B cell (primary cell): Measurements from ENCODE around the gene ZNF652. TPM values are rescaled to one million over a fixed set of nuclear protein-coding genes. Genes with fewer than 3 reads are reported as not detected.

Experiments
- ATAC-seq: fragments of 200-7000 bp; cut with Tn5 transposase; one replicate; pipeline ENCODE4 v1.10.0; 2021; ENCODE audit warnings: low read depth, mild to moderate bottlenecking, moderate number of reproducible peaks, moderate library complexity
- CTCF ChIA-PET: fragments of 350-600 bp; sonication (Branson Sonifier 250); formaldehyde crosslinking; loops from one replicate; lab custom pipeline; 2021; ENCODE audit warnings: antibody characterized with exemption, inconsistent platforms; lab: Charles Lee
- POLR2A ChIA-PET: fragments of 350-600 bp; sonication (Branson Sonifier 250); formaldehyde crosslinking; loops from one replicate; lab custom pipeline; 2021; ENCODE audit warnings: antibody characterized with exemption; lab: Charles Lee
- DNase-seq: peaks from one replicate; pipeline ENCODE4 v3.0.0; 2013
- H2AFZ ChIP-seq: 2 replicates; pipeline ENCODE4 v1.6.1; 2012; ENCODE audit warnings: mild to moderate bottlenecking, low read depth, low read length; ENCODE audit not compliant: insufficient read depth, poor library complexity, severe bottlenecking
- H3K27ac ChIP-seq, 2 donors: 1 replicate in 1 of 2; 2 replicates in 1 of 2; pipeline ENCODE4 v1.5.1; 2012 to 2013; ENCODE audit warnings: low read length in 2 of 2, mild to moderate bottlenecking in 2 of 2, moderate library complexity in 1 of 2
- H3K27me3 ChIP-seq, 4 experiments: fragments of 200-600 bp in 1 of 4; sonication (generic) in 1 of 4; replicated peaks in 1 of 4; 1 replicate in 2 of 4; 2 replicates in 2 of 4; pipeline versions ENCODE4 v1.6.1 to v1.7.0; 2013 to 2016; ENCODE audit warnings: low read length in 3 of 4, mild to moderate bottlenecking in 2 of 4, mixed read lengths in 1 of 4, moderate library complexity in 1 of 4; ENCODE audit not compliant: insufficient read depth in 4 of 4, control insufficient read depth in 3 of 4; ENCODE audit errors: control extremely low read depth in 1 of 4
- H3K36me3 ChIP-seq, 2 experiments: replicated peaks in 1 of 2; 1 replicate in 1 of 2; 2 replicates in 1 of 2; pipeline versions ENCODE4 v1.6.1 to v1.7.1; 2013; ENCODE audit warnings: low read length in 1 of 2; ENCODE audit not compliant: insufficient read depth in 2 of 2, control insufficient read depth in 1 of 2; ENCODE audit errors: control extremely low read depth in 1 of 2, extremely low read depth in 1 of 2
- H3K4me1 ChIP-seq, 2 donors: fragments of 200-600 bp in 1 of 2; sonication (generic) in 1 of 2; 1 replicate in 1 of 2; 2 replicates in 1 of 2; pipeline versions ENCODE4 v1.5.1 to v1.6.1; 2013 to 2017; ENCODE audit warnings: low read length in 2 of 2; ENCODE audit not compliant: control insufficient read depth in 2 of 2, insufficient read depth in 2 of 2
- H3K4me2 ChIP-seq: replicated peaks from 2 replicates; pipeline ENCODE3; 2012; ENCODE audit warnings: mild to moderate bottlenecking, low read depth, low read length; ENCODE audit not compliant: poor library complexity, severe bottlenecking
- H3K4me3 ChIP-seq, 5 experiments: fragments of 200-600 bp in 1 of 5; sonication (generic) in 1 of 5; 1 replicate in 3 of 5; 2 replicates in 2 of 5; pipeline versions ENCODE4 v1.5.1 to v1.7.0; 2011 to 2016; ENCODE audit warnings: low read length in 4 of 5, mild to moderate bottlenecking in 4 of 5, low read depth in 2 of 5, control low read depth in 1 of 5, moderate library complexity in 1 of 5; ENCODE audit not compliant: insufficient read depth in 1 of 5; ENCODE audit errors: control extremely low read depth in 1 of 5, extremely low read depth in 1 of 5
- H3K79me2 ChIP-seq: fragments of 200-600 bp; sonication (generic); one replicate; pipeline ENCODE4 v1.6.0; 2016; ENCODE audit warnings: low read length; ENCODE audit not compliant: control insufficient read depth, insufficient read depth
- H3K9ac ChIP-seq: fragments of 200-600 bp; sonication (generic); 2 replicates; pipeline ENCODE4 v1.6.1; 2017; ENCODE audit warnings: mild to moderate bottlenecking, low read length, moderate library complexity
- H3K9me3 ChIP-seq, 3 donors: one replicate each; pipeline versions ENCODE4 v1.6.1 to v1.7.1; 2013; ENCODE audit warnings: low read length in 2 of 3; ENCODE audit not compliant: control insufficient read depth in 2 of 3, insufficient read depth in 1 of 3; ENCODE audit errors: control extremely low read depth in 1 of 3
- H4K20me1 ChIP-seq: 2 replicates; pipeline ENCODE4 v1.6.0; 2012; ENCODE audit warnings: mild to moderate bottlenecking, low read length; ENCODE audit not compliant: insufficient read depth, control insufficient read depth, poor library complexity, severe bottlenecking
- H3K27ac Mint-ChIP-seq: one replicate; pipeline ENCODE4 v1.8.0; 2021; ENCODE audit warnings: mixed read lengths
- H3K27me3 Mint-ChIP-seq: one replicate; pipeline ENCODE4 v1.8.0; 2021; ENCODE audit warnings: mixed read lengths
- H3K4me1 Mint-ChIP-seq: one replicate; pipeline ENCODE4 v1.8.0; 2021; ENCODE audit warnings: mixed read lengths
- H3K4me3 Mint-ChIP-seq: one replicate; pipeline ENCODE4 v1.8.0; 2021; ENCODE audit warnings: mixed read lengths
- H3K9me3 Mint-ChIP-seq: one replicate; pipeline ENCODE4 v1.8.0; 2022; ENCODE audit warnings: mixed read lengths; ENCODE audit not compliant: insufficient read depth
- CTCF ChIP-seq: fragments of 200-600 bp; IDR thresholded peaks from one replicate; pipeline ENCODE4 v1.8.0; 2022; ENCODE audit warnings: antibody characterized with exemption, mild to moderate bottlenecking
- EZH2 ChIP-seq: IDR thresholded peaks from 2 replicates; pipeline ENCODE4 v1.6.1; 2012; ENCODE audit warnings: borderline replicate concordance, low read depth, mild to moderate bottlenecking, moderate library complexity, low read length; ENCODE audit not compliant: insufficient read depth, poor library complexity, severe bottlenecking
- WGBS: methylation state at CpG from one replicate; pipeline ENCODE4 v1.1.5; 2013; ENCODE audit warnings: missing lambda C conversion rate; ENCODE audit not compliant: insufficient coverage; 5-methylcytosine and 5-hydroxymethylcytosine counted together
- intact Hi-C: fragments of 100-400 bp; cut with micrococcal nuclease; formaldehyde crosslinking; loops from one replicate; pipeline ENCODE4 v1.10.0; 2022
- polyA plus RNA-seq: library from polyadenylated mRNA; depleted of rRNA; stranded (reverse); fragments of >200 nt; gene quantifications from 2 replicates; pipeline ENCODE4 v1.2.3, GENCODE V29; 2012
- total RNA-seq, 2 donors: library from RNA; stranded (reverse); fragments of 120-200 nt in 1 of 2; gene quantifications; 1 replicate in 1 of 2; 2 replicates in 1 of 2; pipeline versions ENCODE4 v1.2.3 to v1.2.4, GENCODE V29; 2013 to 2022

ZNF652 gene
- total and polyA plus RNA-seq, 2 donors (not counting 1 experiment from before 2014, with no cell fraction given): 19.4 to 86.2 TPM

- H3K4me1 ChIP-seq: no peaks in the 10 kb centered on the region
- no peak for ATAC-seq
- no peak overlapping the region for H3K4me2 ChIP-seq
- no peak overlapping the region for H2AFZ ChIP-seq
- Mint-ChIP-seq H3K4me3 (no peak overlapping the region), H3K9me3 (no peaks in the 10 kb centered on the region), H3K27ac (no peak overlapping the region), H3K27me3 (peaks cover 8% of the 10 kb centered on the region), H3K4me1 (no peaks in the 10 kb centered on the region)
- no peaks in the 10 kb centered on the region for H3K79me2 ChIP-seq
- H3K4me3 ChIP-seq: no peak overlapping the region
- peaks cover 0 to 5% (median 0%) of the 10 kb centered on the region in 4 experiments for H3K27me3 ChIP-seq
- H4K20me1 ChIP-seq: no peaks in the 10 kb centered on the region
- no peak overlapping the region for H3K27ac ChIP-seq
- H3K9me3 ChIP-seq: no peaks in the 10 kb centered on the region
- POLR2A ChIA-PET: no interaction called here
- CTCF ChIA-PET: no interaction called here
- no peaks in the 10 kb centered on the region for H3K36me3 ChIP-seq
- DNase-seq: no peak
- no peak overlapping the region for H3K9ac ChIP-seq
- TF ChIP-seq CTCF: no peak
- intact Hi-C loops: no loop called here
- WGBS: 87% methylated on average over 3 of the region's 5 CpGs
Measured at GRCh38 chr17:49269356-49269755, 92.7 kb downstream of the ZNF652 start.

GRCh38 chr17:49267912-49268311 lies 94.1 kb downstream of the ZNF652 start:
- TF ChIP-seq CTCF: no peak
- TF ChIP-seq EZH2: no peak
- Histone ChIP-seq H3K79me2 (no peaks in the 10 kb centered on the region), H3K27ac (no peak overlapping the region), H2AFZ (no peak overlapping the region), H3K4me2 (no peak overlapping the region), H3K36me3 (no peaks in the 10 kb centered on the region), H3K9me3 (no peaks in the 10 kb centered on the region), H3K4me3 (no peak overlapping the region), H3K9ac (no peak overlapping the region), H3K27me3 (peaks cover 0 to 12% (median 1%) of the 10 kb centered on the region in 4 experiments), H3K4me1 (no peaks in the 10 kb centered on the region), H4K20me1 (no peaks in the 10 kb centered on the region)
- H3K27ac Mint-ChIP-seq: no peak overlapping the region
- ChIA-PET CTCF (interaction anchor here (1.5 kb wide), 1 partner anchor 88 kb away, joined by 5 read pairs; no protein-coding TSS in a partner anchor), POLR2A (no interaction called here)
- no peak overlapping the region for H3K4me3 Mint-ChIP-seq
- H3K4me1 Mint-ChIP-seq: no peaks in the 10 kb centered on the region
- ATAC-seq (no peak), DNase-seq (no peak)
- no peaks in the 10 kb centered on the region for H3K9me3 Mint-ChIP-seq
- intact Hi-C loops: no loop called here
- H3K27me3 Mint-ChIP-seq: peaks cover 16% of the 10 kb centered on the region
- WGBS: 88% methylated on average over 3 of the region's 3 CpGs
